Measurements from ENCODE around the gene MACROH2A2.

MACROH2A2 gene

DNA sequence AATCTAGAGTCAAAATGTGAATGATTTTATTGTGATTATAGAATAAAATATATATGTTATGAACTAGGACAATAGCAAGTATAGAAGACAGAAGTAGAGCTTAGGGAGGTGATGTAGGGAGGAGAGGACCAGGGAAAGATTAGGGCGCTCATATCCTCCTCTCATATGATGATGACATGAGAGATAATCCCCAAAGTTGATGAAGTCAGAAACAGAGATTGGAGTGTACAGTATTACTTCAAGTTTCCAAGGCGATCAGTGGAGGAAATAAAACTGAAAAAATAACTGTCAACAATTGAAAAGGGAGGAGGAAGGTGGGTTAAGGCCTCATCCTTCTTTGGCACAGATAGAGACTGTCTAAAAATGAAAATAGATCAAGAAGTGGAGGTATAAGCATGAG, 14.9 kb downstream of the MACROH2A2 start:
- no peak overlapping the region for H3K4me3 ChIP-seq (replicated peaks; ENCODE audit: insufficient read depth, low read length)
- no peak for DNase-seq (ENCODE audit: low read depth in 1 of 2, low spot score in 1 of 2)
- TF ChIP-seq, protein P1, sequence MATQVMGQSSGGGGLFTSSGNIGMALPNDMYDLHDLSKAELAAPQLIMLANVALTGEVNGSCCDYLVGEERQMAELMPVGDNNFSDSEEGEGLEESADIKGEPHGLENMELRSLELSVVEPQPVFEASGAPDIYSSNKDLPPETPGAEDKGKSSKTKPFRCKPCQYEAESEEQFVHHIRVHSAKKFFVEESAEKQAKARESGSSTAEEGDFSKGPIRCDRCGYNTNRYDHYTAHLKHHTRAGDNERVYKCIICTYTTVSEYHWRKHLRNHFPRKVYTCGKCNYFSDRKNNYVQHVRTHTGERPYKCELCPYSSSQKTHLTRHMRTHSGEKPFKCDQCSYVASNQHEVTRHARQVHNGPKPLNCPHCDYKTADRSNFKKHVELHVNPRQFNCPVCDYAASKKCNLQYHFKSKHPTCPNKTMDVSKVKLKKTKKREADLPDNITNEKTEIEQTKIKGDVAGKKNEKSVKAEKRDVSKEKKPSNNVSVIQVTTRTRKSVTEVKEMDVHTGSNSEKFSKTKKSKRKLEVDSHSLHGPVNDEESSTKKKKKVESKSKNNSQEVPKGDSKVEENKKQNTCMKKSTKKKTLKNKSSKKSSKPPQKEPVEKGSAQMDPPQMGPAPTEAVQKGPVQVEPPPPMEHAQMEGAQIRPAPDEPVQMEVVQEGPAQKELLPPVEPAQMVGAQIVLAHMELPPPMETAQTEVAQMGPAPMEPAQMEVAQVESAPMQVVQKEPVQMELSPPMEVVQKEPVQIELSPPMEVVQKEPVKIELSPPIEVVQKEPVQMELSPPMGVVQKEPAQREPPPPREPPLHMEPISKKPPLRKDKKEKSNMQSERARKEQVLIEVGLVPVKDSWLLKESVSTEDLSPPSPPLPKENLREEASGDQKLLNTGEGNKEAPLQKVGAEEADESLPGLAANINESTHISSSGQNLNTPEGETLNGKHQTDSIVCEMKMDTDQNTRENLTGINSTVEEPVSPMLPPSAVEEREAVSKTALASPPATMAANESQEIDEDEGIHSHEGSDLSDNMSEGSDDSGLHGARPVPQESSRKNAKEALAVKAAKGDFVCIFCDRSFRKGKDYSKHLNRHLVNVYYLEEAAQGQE (IDR thresholded peaks at IDR 0.05; ENCODE audit: insufficient replicate concordance, low read depth): no peak
- TF ChIP-seq SPI1 (IDR thresholded peaks at IDR 0.05; ENCODE audit: borderline replicate concordance, low read depth): no peak
- TF ChIP-seq, protein P2, sequence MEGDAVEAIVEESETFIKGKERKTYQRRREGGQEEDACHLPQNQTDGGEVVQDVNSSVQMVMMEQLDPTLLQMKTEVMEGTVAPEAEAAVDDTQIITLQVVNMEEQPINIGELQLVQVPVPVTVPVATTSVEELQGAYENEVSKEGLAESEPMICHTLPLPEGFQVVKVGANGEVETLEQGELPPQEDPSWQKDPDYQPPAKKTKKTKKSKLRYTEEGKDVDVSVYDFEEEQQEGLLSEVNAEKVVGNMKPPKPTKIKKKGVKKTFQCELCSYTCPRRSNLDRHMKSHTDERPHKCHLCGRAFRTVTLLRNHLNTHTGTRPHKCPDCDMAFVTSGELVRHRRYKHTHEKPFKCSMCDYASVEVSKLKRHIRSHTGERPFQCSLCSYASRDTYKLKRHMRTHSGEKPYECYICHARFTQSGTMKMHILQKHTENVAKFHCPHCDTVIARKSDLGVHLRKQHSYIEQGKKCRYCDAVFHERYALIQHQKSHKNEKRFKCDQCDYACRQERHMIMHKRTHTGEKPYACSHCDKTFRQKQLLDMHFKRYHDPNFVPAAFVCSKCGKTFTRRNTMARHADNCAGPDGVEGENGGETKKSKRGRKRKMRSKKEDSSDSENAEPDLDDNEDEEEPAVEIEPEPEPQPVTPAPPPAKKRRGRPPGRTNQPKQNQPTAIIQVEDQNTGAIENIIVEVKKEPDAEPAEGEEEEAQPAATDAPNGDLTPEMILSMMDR (IDR thresholded peaks at IDR 0.05; ENCODE audit: insufficient read depth, low read length): no peak
- TF ChIP-seq GABPA (IDR thresholded peaks at IDR 0.05; ENCODE audit: low read depth): no peak
- TF ChIP-seq POLR2AphosphoS5 (IDR thresholded peaks at IDR 0.05; ENCODE audit: low read depth): no peak
- no peak overlapping the region for H3K27ac ChIP-seq (replicated peaks)
- no peaks in the 10 kb centered on the region for H3K27me3 ChIP-seq (ENCODE audit: insufficient read depth, poor library complexity, severe bottlenecking)

DNA sequence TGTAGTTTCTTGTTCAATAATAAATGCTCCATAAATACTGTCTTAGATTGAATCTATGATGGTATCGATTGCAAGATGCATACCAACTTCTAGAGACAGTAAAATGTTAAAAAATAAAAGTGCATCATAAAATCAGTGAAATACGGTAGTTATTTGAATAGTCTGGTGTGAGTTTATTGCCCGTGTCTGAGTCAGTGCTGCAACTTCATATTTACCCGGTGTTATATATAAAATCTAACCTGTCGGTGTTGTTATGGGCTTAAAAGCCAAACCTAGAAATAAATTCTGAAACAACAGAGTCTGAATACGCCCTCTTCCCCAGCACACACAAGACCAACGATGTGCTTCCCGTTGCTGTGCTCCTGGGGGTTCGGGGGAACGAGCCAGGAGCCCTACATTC, 16.3 kb downstream of the MACROH2A2 start:
- TF ChIP-seq, protein P2 (IDR thresholded peaks at IDR 0.05; ENCODE audit: insufficient read depth, low read length): no peak
- TF ChIP-seq POLR2AphosphoS5 (IDR thresholded peaks at IDR 0.05; ENCODE audit: low read depth): no peak

DNA sequence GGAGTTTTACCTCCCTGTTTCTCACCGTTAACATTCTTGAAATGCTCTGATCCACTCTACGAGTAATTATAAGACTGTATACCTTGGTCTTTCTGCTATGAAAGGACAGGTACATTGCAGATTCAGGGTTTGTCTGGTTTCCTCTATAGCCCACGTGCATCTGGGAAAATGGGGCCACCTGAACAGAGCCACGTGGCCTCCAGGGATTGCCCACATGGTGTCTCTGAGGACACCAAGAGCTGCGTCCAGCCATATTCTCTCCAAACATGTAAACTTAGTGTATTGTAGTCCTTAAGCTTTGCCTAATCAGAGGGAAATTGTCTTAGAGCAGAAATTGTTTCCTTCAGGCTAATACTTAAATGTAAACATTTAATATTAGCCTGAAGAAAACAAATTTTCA, 16.7 kb downstream of the MACROH2A2 start:
- TF ChIP-seq, protein P1 (IDR thresholded peaks at IDR 0.05; ENCODE audit: insufficient replicate concordance, low read depth): no peak
- TF ChIP-seq, protein P2 (IDR thresholded peaks at IDR 0.05; ENCODE audit: insufficient read depth, low read length): no peak
- no peak for TF ChIP-seq GABPA (IDR thresholded peaks at IDR 0.05; ENCODE audit: low read depth)
- TF ChIP-seq SPI1 (IDR thresholded peaks at IDR 0.05; ENCODE audit: borderline replicate concordance, low read depth): no peak
- no peak for TF ChIP-seq POLR2AphosphoS5 (IDR thresholded peaks at IDR 0.05; ENCODE audit: low read depth)
- Histone ChIP-seq H3K27ac (replicated peaks) (no peak overlapping the region), H3K4me3 (replicated peaks; ENCODE audit: insufficient read depth, low read length) (no peak overlapping the region), H3K27me3 (ENCODE audit: insufficient read depth, poor library complexity, severe bottlenecking) (no peaks in the 10 kb centered on the region)
- no peak for DNase-seq (ENCODE audit: low read depth in 1 of 2, low spot score in 1 of 2)

More for the DNA sequence above, 16.3 kb downstream of the MACROH2A2 start:
- Histone ChIP-seq H3K4me3 (replicated peaks; ENCODE audit: insufficient read depth, low read length) (no peak overlapping the region), H3K27ac (replicated peaks) (no peak overlapping the region), H3K27me3 (ENCODE audit: insufficient read depth, poor library complexity, severe bottlenecking) (no peaks in the 10 kb centered on the region)
- no peak for DNase-seq (ENCODE audit: low read depth in 1 of 2, low spot score in 1 of 2)

DNA sequence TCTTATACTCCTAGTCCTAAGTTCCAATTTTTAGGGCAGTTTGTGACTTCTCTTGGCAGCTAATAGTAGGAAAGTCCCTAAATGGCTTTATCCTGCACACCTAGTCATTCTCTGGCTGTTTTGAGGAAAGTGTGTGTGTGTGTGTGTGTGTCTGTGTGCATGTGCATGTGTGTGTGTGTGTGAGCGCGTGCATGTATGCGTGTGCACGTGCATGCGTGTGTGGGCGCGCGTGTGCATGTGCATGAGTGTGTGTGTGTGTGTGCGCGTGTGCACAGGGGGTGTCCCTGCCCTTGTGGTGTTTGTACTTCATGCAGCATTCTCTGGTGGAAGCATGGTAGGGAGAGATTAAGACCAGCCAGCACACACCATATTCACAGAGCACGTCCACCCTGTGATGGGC, 18.2 kb downstream of the MACROH2A2 start:
- H3K27me3 ChIP-seq (ENCODE audit: insufficient read depth, poor library complexity, severe bottlenecking): no peaks in the 10 kb centered on the region
- TF ChIP-seq, protein P2 (IDR thresholded peaks at IDR 0.05; ENCODE audit: insufficient read depth, low read length): no peak
- TF ChIP-seq, protein P1 (IDR thresholded peaks at IDR 0.05; ENCODE audit: insufficient replicate concordance, low read depth): no peak
- no peak for TF ChIP-seq POLR2AphosphoS5 (IDR thresholded peaks at IDR 0.05; ENCODE audit: low read depth)
- TF ChIP-seq GABPA (IDR thresholded peaks at IDR 0.05; ENCODE audit: low read depth): no peak
- no peak for TF ChIP-seq SPI1 (IDR thresholded peaks at IDR 0.05; ENCODE audit: borderline replicate concordance, low read depth)
- DNase-seq (ENCODE audit: low read depth in 1 of 2, low spot score in 1 of 2): no peak
- H3K4me3 ChIP-seq (replicated peaks; ENCODE audit: insufficient read depth, low read length): no peak overlapping the region
- no peak overlapping the region for H3K27ac ChIP-seq (replicated peaks)
